Endothelial cell (in vitro differentiated cells): ENCODE results near the gene CAMSAP1. TPM values are rescaled to one million over a fixed set of nuclear protein-coding genes. Genes with fewer than 3 reads are reported as not detected.
A peak's percentile ranks its signal among the peaks of the same experiment; 100 is the strongest.
"Not testable (repeated sequence)": the region's sequence is repeated elsewhere in the genome, so short reads cannot be mapped to it uniquely, and the experiment has no call there.

Experiments used
- DNase-seq: peaks from one replicate; pipeline ENCODE4 v3.0.0; 2021; ENCODE audit warnings: low spot score
- H3K27ac Mint-ChIP-seq: one replicate; pipeline ENCODE4 v1.8.0; 2021; ENCODE audit warnings: mixed read lengths, inconsistent platforms; ENCODE audit not compliant: unreplicated experiment
- H3K27me3 Mint-ChIP-seq: one replicate; pipeline ENCODE4 v1.8.0; 2021; ENCODE audit warnings: mild to moderate bottlenecking, moderate library complexity, mixed read lengths, inconsistent platforms; ENCODE audit not compliant: unreplicated experiment
- H3K36me3 Mint-ChIP-seq: one replicate; pipeline ENCODE4 v1.8.0; 2021; ENCODE audit warnings: mild to moderate bottlenecking, low read depth, mixed read lengths, inconsistent platforms; ENCODE audit not compliant: unreplicated experiment
- H3K4me1 Mint-ChIP-seq: one replicate; pipeline ENCODE4 v1.8.0; 2021; ENCODE audit warnings: mild to moderate bottlenecking, mixed read lengths, inconsistent platforms; ENCODE audit not compliant: unreplicated experiment
- H3K4me3 Mint-ChIP-seq: one replicate; pipeline ENCODE4 v1.8.0; 2021; ENCODE audit warnings: mild to moderate bottlenecking, mixed read lengths, inconsistent platforms; ENCODE audit not compliant: unreplicated experiment
- H3K9me3 Mint-ChIP-seq: one replicate; pipeline ENCODE4 v1.8.0; 2021; ENCODE audit warnings: mixed read lengths, inconsistent platforms; ENCODE audit not compliant: unreplicated experiment
- CTCF ChIP-seq: fragments of 200-600 bp; sonication (generic); IDR thresholded peaks from one replicate; pipeline ENCODE4 v1.5.0; 2021; ENCODE audit warnings: antibody characterized with exemption; ENCODE audit not compliant: unreplicated experiment
- total RNA-seq: library from RNA; stranded (reverse); fragmentation: NEBNext Ultra II Directional; extraction: Animal tissue kit (Norgen Biotek cat#: 25700); gene quantifications from one replicate; pipeline ENCODE4 v1.2.1, GENCODE V29; 2021; ENCODE audit not compliant: unreplicated experiment

CAMSAP1 gene
- total RNA-seq, 1 donor from 2014 or later, result 44.7 TPM

- H3K27me3 Mint-ChIP-seq, result peaks cover 4% of the 10 kb centered on the region
- no peak overlapping the region for H3K27ac Mint-ChIP-seq
- peaks cover 44% of the 10 kb centered on the region for H3K36me3 Mint-ChIP-seq
Observed at GRCh38 chr9:135944444-135945252, 37.3 kb upstream of the CAMSAP1 start.

GRCh38 chr9:135943604-135944003, 36.3 kb upstream of the CAMSAP1 start:
- DNase-seq, H3K27ac Mint-ChIP-seq, H3K4me3 Mint-ChIP-seq, H3K4me1 Mint-ChIP-seq, H3K27me3 Mint-ChIP-seq, H3K9me3 Mint-ChIP-seq: not testable (repeated sequence)
- H3K36me3 Mint-ChIP-seq, result peaks cover 44% of the 10 kb centered on the region

More at GRCh38 chr9:135944444-135945252, 37.3 kb upstream of the CAMSAP1 start:
- Mint-ChIP-seq H3K4me3 (peak overlapping the region; percentile 34), H3K9me3 (no peaks in the 10 kb centered on the region), H3K4me1 (peaks cover 2% of the 10 kb centered on the region)
- no peak for DNase-seq
- TF ChIP-seq CTCF, result no peak

- peaks cover 7% of the 10 kb centered on the region for H3K27me3 Mint-ChIP-seq
- TF ChIP-seq CTCF, result no peak
- H3K4me3 Mint-ChIP-seq, result no peak overlapping the region
- peaks cover 2% of the 10 kb centered on the region for H3K4me1 Mint-ChIP-seq
- H3K27ac Mint-ChIP-seq, result no peak overlapping the region
- DNase-seq, result no peak
- no peaks in the 10 kb centered on the region for H3K9me3 Mint-ChIP-seq
- peaks cover 56% of the 10 kb centered on the region for H3K36me3 Mint-ChIP-seq
Observed at GRCh38 chr9:135941288-135941995, 34.1 kb upstream of the CAMSAP1 start.

GRCh38 chr9:135939351-135940265, 32.3 kb upstream of the CAMSAP1 start:
- no peak overlapping the region for H3K4me3 Mint-ChIP-seq
- peaks cover 5% of the 10 kb centered on the region for H3K27me3 Mint-ChIP-seq
- peaks cover 2% of the 10 kb centered on the region for H3K4me1 Mint-ChIP-seq
- no peak for TF ChIP-seq CTCF
- no peak overlapping the region for H3K27ac Mint-ChIP-seq
- peaks cover 46% of the 10 kb centered on the region for H3K36me3 Mint-ChIP-seq
- no peaks in the 10 kb centered on the region for H3K9me3 Mint-ChIP-seq
- DNase-seq, result no peak
